ENCODE results near the gene FILIP1L. TPM values are rescaled to one million over a fixed set of nuclear protein-coding genes. Genes with fewer than 3 reads are reported as not detected.

The FILIP1L gene
- total RNA-seq, 2 donors from 2014 or later = 270 to 279 TPM

GRCh38 chr3:99978221-99978620 lies 136.1 kb downstream of the FILIP1L start:
- DNase-seq (ENCODE audit: low spot score) (no peak), ATAC-seq (ENCODE audit: insufficient number of reproducible peaks, low FRiP score, low read depth) (no peak)
- Histone ChIP-seq H3K36me3 (no peaks in the 10 kb centered on the region), H3K4me1 (ENCODE audit: control insufficient read depth in 1 of 2, low read depth in 2 of 2) (peaks cover 0 to 17% of the 10 kb centered on the region in 2 donors), H3K4me3 (no peak overlapping the region), H3K27ac (no peak overlapping the region), H3K27me3 (replicated peaks; ENCODE audit: insufficient read depth) (no peaks in the 10 kb centered on the region), H3K9me3 (no peaks in the 10 kb centered on the region)
- TF ChIP-seq, protein P1, sequence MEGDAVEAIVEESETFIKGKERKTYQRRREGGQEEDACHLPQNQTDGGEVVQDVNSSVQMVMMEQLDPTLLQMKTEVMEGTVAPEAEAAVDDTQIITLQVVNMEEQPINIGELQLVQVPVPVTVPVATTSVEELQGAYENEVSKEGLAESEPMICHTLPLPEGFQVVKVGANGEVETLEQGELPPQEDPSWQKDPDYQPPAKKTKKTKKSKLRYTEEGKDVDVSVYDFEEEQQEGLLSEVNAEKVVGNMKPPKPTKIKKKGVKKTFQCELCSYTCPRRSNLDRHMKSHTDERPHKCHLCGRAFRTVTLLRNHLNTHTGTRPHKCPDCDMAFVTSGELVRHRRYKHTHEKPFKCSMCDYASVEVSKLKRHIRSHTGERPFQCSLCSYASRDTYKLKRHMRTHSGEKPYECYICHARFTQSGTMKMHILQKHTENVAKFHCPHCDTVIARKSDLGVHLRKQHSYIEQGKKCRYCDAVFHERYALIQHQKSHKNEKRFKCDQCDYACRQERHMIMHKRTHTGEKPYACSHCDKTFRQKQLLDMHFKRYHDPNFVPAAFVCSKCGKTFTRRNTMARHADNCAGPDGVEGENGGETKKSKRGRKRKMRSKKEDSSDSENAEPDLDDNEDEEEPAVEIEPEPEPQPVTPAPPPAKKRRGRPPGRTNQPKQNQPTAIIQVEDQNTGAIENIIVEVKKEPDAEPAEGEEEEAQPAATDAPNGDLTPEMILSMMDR (IDR thresholded peaks at IDR 0.05) = no peak

- Histone ChIP-seq H3K4me3 (no peak overlapping the region), H3K4me1 (ENCODE audit: control insufficient read depth in 1 of 2, low read depth in 2 of 2) (peaks cover 14 to 34% of the 10 kb centered on the region in 2 donors), H3K27me3 (replicated peaks; ENCODE audit: insufficient read depth) (no peaks in the 10 kb centered on the region), H3K36me3 (no peaks in the 10 kb centered on the region), H3K9me3 (no peaks in the 10 kb centered on the region), H3K27ac (no peak overlapping the region)
- DNase-seq (ENCODE audit: low spot score) (no peak), ATAC-seq (ENCODE audit: insufficient number of reproducible peaks, low FRiP score, low read depth) (no peak)
- TF ChIP-seq, protein P1 (IDR thresholded peaks at IDR 0.05) = no peak
These were observed 137.7 kb downstream of the FILIP1L start for GRCh38 chr3:99976584-99976983.

DNA sequence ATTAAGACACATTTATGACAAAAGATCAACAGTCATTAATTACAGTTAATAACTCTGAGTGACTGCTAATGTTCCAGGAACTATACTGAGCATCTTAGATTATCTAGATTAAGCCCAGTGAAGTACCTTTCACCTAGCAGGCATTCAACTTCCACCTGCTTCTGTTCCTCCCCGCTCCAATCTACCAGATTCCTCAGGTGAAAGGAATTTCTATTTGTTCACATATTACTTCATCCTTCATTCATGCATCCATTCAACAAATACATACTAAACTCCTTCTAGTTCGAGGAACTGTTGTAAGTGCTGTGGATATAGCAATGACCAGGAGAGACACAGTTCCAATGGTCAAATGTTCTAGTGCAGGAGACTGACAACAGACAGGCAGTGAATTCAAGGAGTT lies 139.3 kb downstream of the FILIP1L start:
- no peaks in the 10 kb centered on the region for H3K9me3 ChIP-seq
- H3K4me1 ChIP-seq (ENCODE audit: control insufficient read depth in 1 of 2, low read depth in 2 of 2) = peaks cover 16 to 41% of the 10 kb centered on the region in 2 donors
- H3K27ac ChIP-seq = peak overlapping the region; percentile 78 to 86
- TF ChIP-seq, protein P1 (IDR thresholded peaks at IDR 0.05) = no peak
- DNase-seq (ENCODE audit: low spot score) (no peak), ATAC-seq (ENCODE audit: insufficient number of reproducible peaks, low FRiP score, low read depth) (no peak)
- no peaks in the 10 kb centered on the region for H3K36me3 ChIP-seq
- no peak overlapping the region for H3K4me3 ChIP-seq
- H3K27me3 ChIP-seq (replicated peaks; ENCODE audit: insufficient read depth) = no peaks in the 10 kb centered on the region

- no peaks in the 10 kb centered on the region for H3K36me3 ChIP-seq
- TF ChIP-seq, protein P1 (IDR thresholded peaks at IDR 0.05) = no peak
- H3K4me1 ChIP-seq (ENCODE audit: control insufficient read depth in 1 of 2, low read depth in 2 of 2) = peaks cover 21 to 50% of the 10 kb centered on the region in 2 donors
- no peak overlapping the region for H3K4me3 ChIP-seq
- H3K9me3 ChIP-seq = no peaks in the 10 kb centered on the region
- H3K27ac ChIP-seq = peak overlapping the region; percentile 78 to 86
- DNase-seq (ENCODE audit: low spot score) (no peak), ATAC-seq (ENCODE audit: insufficient number of reproducible peaks, low FRiP score, low read depth) (peak; percentile 78)
- H3K27me3 ChIP-seq (replicated peaks; ENCODE audit: insufficient read depth) = no peaks in the 10 kb centered on the region
These were observed 141.8 kb downstream of the FILIP1L start for GRCh38 chr3:99972380-99973104.

GRCh38 chr3:99971761-99972160 lies 142.5 kb downstream of the FILIP1L start:
- H3K4me1 ChIP-seq (ENCODE audit: control insufficient read depth in 1 of 2, low read depth in 2 of 2) = peaks cover 25 to 57% of the 10 kb centered on the region in 2 donors
- peak overlapping the region; percentile 78 to 86 for H3K27ac ChIP-seq
- TF ChIP-seq, protein P1 (IDR thresholded peaks at IDR 0.05) = no peak
- no peaks in the 10 kb centered on the region for H3K36me3 ChIP-seq
- no peak overlapping the region for H3K4me3 ChIP-seq
- no peak for DNase-seq (ENCODE audit: low spot score)
- ATAC-seq (ENCODE audit: insufficient number of reproducible peaks, low FRiP score, low read depth) = no peak
- no peaks in the 10 kb centered on the region for H3K9me3 ChIP-seq
- no peaks in the 10 kb centered on the region for H3K27me3 ChIP-seq (replicated peaks; ENCODE audit: insufficient read depth)
